GM10266 (cell line): ENCODE data around the gene FILIP1L.

Experiments used
- DNase-seq: peaks from one replicate; pipeline ENCODE4 v3.0.0; 2012; ENCODE audit errors: extremely low spot score
- CTCF ChIP-seq: IDR thresholded peaks from 2 replicates; pipeline ENCODE4 v1.5.1; 2012; ENCODE audit warnings: mild to moderate bottlenecking, low read depth; ENCODE audit not compliant: control insufficient read depth, insufficient read depth; ENCODE audit errors: missing control alignments

FILIP1L gene

GRCh38 chr3:100048248-100048647, 66.1 kb downstream of the FILIP1L start:
- DNase-seq, result no peak
- no peak for TF ChIP-seq CTCF

GRCh38 chr3:100047455-100048141, 66.7 kb downstream of the FILIP1L start:
- peak; percentile 33 for DNase-seq
- no peak for TF ChIP-seq CTCF

- no peak for TF ChIP-seq CTCF
- no peak for DNase-seq
Measured at GRCh38 chr3:100046986-100047385, 67.3 kb downstream of the FILIP1L start.

GRCh38 chr3:100045696-100046095, 68.6 kb downstream of the FILIP1L start:
- no peak for TF ChIP-seq CTCF
- DNase-seq, result no peak

DNA sequence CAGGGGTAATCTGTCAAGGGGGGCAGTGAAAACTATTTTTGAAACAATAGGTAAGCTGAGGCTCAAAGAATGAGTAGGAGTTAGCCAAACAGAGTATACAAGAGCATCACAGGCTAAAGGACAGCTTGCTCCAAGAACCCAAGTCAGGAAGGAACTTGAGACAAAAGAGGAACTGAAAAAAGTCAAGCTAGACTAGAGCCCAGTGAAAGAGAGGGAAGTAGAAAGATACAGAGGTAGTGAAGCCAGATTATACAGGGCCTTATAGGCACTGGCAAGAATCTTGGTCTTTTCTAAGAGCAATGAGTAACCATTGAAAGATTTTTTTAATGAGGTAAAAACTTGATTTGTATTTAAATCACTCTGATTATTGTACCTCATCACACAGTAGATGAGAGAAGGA, 69.9 kb downstream of the FILIP1L start:
- TF ChIP-seq CTCF, result no peak
- DNase-seq, result peak; percentile 38

DNA sequence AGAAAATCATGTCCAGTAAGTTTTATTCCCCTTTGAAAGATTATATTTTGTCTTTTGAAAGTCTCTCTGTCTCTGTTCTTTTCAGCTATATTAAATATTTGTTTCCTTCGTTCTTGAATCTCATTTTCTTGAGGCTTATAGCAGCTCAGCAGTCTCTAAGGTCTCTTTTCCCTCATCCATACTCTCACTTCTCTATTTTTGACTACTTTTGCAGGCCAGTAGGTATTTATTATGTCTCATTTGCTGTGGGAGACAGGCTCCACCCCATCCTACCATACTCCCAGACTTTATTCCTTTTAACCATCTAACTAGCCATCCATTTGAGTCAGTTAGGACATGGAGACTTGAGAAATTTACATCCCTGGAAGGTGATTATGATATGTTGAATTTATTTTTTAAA, 71.0 kb downstream of the FILIP1L start:
- TF ChIP-seq CTCF, result no peak

GRCh38 chr3:100042166-100042981, 71.9 kb downstream of the FILIP1L start:
- TF ChIP-seq CTCF, result no peak
- DNase-seq, result no peak

More for the DNA sequence above, 71.0 kb downstream of the FILIP1L start:
- DNase-seq, result no peak
